Measurements from ENCODE around the gene NAP1L3.

NAP1L3 gene, protein sequence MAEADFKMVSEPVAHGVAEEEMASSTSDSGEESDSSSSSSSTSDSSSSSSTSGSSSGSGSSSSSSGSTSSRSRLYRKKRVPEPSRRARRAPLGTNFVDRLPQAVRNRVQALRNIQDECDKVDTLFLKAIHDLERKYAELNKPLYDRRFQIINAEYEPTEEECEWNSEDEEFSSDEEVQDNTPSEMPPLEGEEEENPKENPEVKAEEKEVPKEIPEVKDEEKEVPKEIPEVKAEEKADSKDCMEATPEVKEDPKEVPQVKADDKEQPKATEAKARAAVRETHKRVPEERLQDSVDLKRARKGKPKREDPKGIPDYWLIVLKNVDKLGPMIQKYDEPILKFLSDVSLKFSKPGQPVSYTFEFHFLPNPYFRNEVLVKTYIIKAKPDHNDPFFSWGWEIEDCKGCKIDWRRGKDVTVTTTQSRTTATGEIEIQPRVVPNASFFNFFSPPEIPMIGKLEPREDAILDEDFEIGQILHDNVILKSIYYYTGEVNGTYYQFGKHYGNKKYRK

DNA sequence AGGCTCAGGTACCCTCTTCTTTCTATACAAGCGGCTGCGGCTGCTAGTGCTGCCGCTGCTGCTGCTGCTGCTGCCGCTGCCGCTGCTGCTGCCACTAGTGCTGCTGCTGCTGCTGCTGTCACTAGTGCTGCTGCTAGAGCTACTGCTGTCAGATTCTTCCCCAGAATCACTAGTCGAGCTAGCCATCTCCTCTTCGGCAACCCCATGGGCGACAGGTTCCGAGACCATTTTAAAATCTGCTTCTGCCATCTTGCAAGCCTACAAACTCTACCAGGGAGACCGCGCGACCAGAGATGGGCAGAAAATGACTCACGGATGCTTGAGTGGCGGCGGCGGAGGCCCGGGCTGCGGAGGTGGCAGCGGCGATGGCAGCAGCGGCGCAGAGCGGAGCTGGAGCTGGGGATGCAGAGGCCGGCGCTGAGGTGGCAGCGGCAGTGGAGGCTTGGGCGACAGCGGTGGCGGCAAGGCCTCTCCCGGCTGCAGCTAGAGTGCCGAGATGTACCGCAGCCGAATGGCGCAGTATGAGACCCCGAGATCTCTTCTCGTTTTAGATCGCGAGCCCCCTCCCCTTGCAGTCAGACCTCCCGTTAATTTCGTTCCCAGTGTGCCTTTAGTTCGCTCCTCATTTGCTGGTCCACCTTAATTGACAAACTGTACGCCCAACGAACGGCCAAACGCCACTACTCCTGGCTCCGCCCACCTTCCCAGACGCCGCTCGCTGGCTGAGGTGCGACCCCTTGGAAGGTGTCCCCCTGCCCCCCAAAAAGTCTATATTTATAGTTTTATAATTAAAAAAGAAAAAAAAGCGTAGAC lies at the start of gene NAP1L3:
Gene NAP1L3 (minus strand): TSS at position 523 of the 813 bp plus-strand sequence. CDS start 274 bp downstream, at position 249.
- peak; percentile 38 for DNase-seq

- DNase-seq, result no peak
Measured at GRCh38 chrX:93711076-93711475, 37.7 kb upstream of the NAP1L3 start.

GRCh38 chrX:93703701-93704100 lies 30.3 kb upstream of the NAP1L3 start:
- no peak for DNase-seq

GRCh38 chrX:93695981-93696380 lies 22.6 kb upstream of the NAP1L3 start:
- no peak for DNase-seq

GRCh38 chrX:93673869-93674271 lies 492 bp upstream of the NAP1L3 start, which contains the start of gene FAM133A:
FAM133A (plus strand) TSS chrX:93674206; CDS start chrX:93709420, 35,214 bp downstream.
- no peak for DNase-seq

DNA sequence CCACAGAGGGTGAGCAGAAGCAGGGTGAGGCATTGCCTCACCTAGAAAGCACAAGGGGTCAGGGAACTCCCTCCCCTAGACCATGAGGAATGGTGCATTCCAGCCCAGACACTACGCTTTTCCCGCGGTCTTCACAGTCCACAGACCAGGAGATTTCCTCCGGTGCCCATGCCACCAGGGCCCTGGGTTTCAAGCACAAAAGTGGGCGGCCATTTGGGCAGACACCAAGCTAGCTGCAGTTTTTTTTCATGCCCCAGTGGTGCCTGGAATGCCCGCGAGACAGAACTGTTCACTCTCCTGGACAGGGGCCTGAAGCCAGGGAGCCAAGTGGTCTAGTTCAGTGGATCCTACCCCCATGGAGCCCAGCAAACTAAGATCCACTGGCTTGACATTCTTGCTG lies 12.8 kb downstream of the NAP1L3 start:
- DNase-seq, result no peak

DNA sequence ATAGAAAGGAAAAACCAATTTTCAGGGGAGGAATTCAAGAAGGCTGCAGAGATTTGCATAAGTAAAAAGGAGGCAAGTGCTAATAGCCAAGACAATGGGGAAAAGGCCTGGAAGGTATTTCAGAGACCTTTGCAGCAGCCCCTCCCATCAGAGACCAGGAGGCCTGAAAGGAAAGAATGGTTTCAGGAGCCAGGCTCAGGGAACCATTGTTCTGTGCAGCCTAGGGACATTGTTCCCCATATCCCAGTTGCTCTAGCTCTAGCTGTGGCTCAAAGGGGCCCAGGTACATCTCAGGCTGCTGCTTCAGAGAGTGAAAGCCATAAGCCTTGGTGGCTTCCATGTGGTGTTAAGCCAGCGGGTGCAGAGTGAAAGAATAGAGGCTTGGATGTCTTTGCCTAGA lies 24.0 kb downstream of the NAP1L3 start:
- DNase-seq, result no peak

- DNase-seq, result no peak
Measured at GRCh38 chrX:93637591-93637990, 35.8 kb downstream of the NAP1L3 start.

All from activated gamma-delta T cell treated with Interleukin-2 at 50 U/mL for 16 hours (primary cell).